ENCODE results near the gene RNF44.
A peak's percentile ranks its signal among the peaks of the same experiment; 100 is the strongest.

RNF44 gene

DNA sequence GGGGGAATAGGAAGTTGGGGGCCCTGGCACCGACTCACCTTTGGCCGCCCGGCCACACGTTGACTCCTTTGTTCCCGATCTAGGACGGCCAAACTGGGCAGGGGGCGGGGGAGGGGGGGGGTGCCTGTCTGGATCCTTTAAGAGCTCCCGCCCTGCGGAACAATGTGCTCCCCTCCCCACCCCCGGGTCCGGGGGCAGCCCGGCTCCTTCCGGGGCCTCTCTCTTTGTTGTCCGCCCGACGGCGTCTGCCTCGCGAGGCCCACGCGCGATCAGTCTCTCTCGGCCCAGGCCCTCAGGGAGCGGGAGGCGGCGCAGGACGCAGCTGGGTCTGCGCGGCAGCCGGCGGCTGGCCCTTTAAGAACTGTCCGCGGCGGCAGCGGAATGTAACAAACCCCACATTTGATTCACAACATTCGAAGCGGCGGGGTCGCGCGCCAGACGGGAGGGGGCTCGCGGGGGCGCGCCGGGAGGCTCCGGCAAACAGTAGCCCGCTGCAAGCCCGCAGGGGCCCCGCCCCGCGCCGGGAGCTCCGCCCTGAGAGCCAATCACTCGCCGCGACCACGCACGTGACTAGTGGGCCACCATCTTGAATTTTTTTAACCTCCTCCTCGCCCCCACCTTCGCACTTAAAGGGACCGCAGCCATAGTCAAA is at the start of gene RNF44:
Gene RNF44 (minus strand): TSS at position 501 of the 652 bp plus-strand sequence. CDS start 4,930 bp downstream, outside the sequence.
- peak; percentile 97 for DNase-seq

DNA sequence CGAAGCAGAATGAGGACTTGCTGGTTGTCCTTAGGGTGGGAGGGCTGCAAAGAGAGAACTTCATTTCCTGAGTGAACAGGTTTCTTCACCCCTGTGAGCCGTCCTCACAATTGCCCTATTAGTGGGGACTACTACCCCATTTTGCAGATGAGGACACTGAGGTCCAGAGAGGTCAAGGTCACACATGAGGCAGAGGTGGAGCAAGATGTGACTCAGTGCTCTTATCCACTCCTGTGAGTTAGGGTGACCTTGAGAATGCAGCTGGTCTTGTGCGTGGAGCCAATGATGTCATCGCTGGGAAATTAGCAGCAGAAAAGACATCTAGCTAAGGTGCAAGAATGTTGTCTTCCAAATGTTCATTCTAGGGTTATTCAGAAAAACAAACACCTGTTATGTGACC is 45.9 kb upstream of the RNF44 start:
- DNase-seq = no peak

DNA sequence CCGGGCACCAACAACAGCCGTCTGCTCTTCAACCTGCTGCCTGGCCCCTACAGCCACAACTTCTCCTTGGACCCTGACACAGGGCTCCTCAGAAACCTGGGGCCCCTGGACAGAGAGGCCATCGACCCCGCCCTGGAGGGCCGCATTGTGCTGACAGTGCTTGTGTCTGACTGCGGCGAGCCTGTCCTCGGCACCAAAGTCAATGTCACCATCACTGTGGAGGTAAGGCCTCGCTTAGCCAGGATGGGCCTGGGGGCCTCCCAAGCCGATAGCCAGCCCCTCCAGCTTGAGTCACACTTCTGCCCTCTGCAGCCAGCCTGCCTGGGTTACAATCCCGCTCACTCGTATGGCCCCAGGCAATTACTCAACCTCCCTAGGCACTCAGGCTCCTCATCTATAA is 44.2 kb upstream of the RNF44 start:
- DNase-seq = no peak

DNA sequence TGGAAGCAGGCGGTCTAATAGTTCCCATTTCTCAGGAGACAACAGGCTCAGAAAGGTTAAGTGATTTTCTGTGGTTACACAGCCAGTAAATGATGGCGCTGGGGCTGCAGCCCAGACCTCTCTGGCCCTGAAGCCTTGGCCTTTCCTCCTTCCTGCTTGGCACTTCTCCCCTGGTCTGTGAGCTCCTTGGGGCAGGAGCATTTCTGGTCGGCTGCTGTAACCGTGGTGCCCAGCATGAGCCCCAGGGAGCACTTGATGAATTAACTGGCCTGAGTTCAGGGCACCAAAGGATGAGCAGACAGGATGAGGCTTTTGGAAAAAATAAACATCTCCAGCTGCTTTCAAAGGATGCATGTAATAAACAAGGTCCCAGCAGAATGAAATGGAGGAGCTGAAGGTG is 42.1 kb upstream of the RNF44 start:
- DNase-seq = no peak

DNA sequence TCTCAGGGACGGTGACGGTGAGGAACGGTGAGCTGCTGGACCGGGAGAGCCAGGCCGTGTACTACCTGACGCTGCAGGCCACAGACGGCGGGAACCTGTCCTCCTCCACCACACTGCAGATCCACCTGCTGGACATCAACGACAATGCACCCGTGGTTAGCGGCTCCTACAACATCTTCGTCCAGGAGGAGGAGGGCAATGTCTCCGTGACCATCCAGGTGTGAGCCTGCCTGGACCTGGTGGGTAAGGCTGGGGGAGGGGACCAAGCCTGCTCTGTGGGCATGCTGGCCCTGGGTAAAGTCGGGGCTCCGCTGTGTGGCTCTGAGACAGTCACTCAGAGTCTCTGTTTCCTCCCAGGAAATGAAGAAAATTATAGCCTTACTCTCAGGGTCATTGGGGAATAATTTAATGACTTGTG is 41.2 kb upstream of the RNF44 start:
- DNase-seq = peak; percentile 79

DNA sequence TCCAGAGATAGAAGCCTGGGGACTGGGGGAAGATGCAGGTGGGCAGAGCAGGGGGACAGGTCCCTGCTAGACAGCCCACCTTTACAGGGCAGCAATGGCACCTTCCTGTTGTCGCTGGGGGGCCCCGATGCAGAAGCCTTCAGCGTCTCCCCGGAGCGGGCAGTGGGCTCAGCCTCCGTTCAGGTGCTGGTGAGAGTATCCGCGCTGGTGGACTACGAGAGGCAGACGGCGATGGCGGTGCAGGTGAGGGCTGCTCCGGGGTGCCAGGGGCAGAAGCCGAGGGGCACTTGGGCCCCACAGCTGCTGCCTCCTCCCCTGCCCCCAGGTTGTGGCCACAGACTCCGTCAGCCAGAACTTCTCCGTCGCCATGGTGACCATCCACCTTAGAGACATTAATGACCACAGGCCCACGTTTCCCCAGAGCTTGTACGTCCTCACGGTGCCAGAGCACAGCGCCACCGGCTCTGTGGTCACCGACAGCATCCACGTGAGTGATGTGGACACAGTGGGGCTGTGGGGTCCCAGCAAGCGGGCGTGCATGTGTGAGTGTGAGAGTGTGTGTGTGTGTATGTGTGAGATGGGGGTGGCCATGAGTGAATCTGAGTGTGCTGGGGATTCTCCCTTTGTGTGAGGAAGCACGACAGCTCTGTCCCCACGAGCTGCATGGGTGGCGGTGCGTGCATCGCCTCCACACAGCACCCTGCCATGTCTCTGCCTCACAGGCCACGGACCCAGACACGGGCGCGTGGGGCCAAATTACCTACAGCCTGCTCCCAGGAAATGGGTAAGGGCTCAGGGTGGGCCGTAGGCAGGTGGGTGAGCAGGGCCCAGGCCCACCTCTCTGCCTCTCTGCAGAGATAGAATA is 40.3 kb upstream of the RNF44 start:
- no peak for DNase-seq

DNA sequence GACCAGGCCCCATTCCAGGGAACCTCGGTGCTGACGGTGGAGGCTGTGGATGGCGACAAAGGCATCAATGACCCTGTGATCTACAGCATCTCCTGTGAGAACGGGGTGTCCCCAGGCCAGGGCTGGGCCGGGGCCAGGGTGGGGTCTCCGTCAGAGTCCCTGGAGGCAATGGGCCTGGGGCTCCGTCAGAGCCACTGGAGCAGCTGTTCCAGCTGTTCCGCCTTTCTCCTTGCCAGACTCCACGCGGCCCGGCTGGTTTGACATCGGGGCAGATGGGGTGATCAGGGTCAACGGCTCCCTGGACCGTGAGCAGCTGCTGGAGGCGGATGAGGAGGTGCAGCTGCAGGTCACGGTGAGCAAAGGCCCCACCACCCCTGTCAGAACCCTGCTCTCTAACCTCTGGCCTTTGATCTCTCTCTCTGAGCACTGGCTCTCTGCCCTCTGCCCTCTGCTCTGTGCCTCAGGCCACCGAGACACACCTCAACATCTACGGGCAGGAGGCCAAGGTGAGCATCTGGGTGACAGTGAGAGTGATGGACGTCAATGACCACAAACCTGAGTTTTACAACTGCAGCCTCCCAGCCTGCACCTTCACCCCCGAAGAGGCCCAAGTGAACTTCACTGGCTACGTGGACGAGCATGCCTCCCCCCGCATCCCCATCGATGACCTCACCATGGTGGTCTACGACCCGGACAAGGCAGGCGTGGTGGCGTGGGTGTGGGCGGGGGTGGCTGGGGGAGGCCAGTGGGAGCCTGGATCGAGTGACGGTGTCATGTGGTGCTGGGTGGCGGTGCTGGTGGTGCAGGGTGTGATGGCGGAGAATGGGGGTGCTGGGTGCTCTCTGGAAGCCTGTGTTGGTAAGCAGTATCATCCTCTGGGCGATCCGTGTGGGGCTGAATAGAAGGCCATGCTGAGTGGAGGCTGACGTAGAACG is 38.6 kb upstream of the RNF44 start:
- no peak for DNase-seq

DNA sequence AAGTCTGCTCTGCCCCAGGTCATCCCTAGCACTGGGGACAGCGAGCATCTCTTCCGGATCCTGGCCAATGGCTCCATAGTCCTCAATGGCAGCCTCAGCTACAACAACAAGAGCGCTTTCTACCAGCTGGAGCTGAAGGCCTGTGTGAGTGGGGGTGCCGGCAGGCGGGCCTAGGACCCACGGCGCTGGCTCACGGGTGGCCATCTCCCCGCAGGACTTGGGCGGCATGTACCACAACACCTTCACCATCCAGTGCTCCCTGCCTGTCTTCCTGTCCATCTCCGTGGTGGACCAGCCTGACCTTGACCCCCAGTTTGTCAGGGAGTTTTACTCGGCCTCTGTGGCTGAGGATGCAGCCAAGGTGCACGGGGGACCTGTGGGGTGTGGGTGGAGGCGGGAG is 37.9 kb upstream of the RNF44 start:
- DNase-seq = no peak

DNA sequence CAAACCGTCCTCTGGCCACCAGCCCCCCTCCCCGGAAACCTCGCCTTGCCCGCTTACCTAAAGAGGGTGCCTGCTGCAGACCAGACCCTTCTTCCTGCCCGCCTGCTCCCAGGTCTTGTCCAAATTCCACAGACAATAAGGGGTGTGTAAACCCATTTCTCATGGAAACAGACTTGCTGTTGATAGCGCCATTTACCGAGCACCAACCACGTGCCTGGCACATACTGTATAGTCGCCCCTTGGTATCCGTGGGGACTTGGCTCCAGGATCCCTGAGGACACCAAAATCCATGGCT is 37.0 kb upstream of the RNF44 start:
- DNase-seq = no peak

DNA sequence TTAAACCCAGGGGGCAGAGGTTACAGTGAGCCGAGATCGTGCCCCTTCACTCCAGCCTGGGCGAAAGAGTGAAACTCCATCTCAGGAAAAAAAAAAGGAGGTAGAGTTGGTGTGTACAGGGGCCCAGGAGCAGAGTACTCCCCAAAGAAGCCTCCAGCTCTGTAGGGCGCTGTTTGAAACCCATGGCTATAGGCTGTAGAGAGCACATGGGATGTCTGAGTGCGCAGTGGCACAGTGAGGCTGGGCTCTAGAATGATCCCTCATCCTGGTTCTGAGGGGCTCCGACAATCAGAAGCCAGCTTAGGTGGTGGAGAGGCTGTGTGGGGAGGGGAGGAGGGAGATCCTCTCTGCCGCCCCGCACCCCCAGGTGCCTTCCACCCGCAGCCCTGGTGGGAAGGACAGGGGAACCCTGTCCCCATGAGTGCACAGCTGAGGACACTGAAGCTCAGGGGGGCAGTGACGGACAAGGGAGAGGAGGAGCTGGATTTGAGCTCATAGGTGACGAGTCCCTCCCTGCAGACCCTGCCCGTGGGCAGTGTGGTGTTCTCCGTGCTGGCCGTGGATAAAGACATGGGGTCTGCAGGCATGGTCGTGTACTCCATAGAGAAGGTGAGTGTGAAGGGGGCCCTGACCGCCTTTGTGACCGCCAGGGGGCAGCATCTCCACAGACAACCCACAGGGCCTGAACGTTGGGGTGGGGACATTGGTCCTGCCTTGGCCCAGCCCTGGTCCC is 36.5 kb upstream of the RNF44 start:
- peak; percentile 73 for DNase-seq

DNA sequence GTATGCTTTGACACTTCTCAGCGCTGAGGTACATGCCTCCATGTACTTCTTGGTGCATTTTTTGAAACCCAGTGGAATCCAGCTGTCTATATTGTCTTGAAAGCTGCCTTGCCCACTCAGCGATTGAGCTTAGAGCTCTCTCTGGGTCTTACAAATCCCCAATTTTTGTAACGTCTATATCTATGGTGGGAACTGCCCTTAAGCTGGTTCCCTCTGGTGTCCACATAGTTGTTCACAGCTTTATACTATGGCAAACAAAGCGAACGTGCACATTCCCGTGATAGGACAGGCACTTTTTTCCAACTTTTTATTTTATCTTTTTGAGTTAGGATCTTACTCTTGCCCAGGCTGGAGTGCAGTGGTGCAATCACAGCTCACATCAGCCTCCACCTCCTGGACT is 32.8 kb upstream of the RNF44 start:
- no peak for DNase-seq

DNA sequence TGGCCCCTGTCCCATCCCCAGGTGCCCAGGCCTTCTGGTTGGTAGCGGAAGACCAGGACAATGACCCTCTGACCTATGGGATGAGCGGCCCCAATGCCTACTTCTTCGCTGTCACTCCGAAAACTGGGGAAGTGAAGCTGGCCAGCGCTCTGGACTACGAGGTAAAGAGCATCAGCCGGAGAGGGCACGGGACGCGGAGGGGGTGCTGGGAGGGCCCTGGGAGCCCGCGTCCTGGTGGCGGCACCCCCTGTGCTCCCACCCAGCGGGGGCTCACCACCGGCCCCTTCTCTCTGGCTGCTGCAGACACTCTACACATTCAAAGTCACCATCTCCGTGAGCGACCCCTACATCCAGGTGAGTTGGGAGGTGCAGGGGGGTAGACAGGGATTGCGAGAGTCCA is 31.5 kb upstream of the RNF44 start:
- DNase-seq = no peak

DNA sequence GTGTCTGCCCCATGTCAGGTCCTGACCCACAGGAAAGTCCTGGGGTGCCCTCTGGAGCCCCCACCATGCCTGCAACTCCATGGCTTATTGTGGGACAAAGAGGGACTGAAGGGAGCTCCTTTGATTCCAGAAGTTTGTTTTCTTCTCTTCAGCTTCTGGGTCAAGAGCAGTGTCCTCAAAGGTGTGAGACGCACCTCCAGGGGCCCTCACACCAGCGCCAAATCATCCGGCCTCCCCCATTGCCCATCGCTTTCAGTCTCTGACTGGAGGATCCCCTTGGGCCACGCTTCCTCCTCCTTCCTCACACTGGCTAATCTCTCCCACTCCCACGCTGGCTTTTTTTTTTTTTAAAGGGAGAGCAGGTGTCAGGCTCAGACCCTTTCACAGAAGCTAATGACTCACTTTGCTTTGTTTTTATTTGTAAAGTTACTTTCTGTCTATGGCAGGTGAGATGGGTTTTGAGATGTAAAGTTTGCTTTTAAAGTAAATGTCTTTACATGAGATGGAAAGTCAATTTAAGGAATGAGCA is 28.6 kb upstream of the RNF44 start:
- DNase-seq = no peak

DNA sequence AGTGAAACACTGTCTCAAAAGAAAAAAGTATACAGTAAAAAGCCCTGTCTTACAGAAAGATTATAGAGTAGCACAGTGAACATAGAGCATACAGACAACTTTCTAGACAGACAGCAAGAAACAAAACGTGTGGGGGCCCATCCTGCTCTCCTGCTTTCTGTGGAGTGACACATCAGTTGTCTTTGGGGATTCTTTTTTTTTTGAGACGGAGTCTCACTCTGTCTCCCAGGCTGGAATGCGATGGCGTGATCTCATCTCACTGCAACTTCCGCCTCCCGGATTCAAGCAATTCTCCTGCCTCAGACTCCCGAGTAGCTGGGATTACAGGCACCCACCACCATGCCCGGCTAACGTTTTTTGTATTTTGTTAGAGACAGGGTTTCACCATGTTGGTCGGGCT is 26.8 kb upstream of the RNF44 start:
- DNase-seq = no peak

DNA sequence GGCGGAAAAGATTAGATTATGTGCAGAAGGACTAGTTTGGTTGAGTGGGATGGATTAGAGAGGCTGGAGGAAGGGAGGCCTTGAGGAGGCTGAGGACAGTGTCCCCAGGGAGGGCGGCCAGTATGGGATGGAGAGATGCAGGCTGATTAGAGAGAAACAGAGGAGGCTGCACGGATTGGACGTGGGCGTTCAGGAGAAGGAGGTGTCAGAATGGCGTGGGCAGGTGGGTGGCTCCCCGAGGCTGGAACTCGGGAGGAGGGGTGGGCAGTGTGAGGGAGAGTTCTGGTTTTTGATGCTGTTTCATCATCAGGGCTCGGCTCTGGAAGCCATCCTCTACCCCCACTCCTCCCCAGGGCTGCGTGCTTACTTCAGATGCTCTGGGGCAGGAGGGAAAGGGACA is 25.0 kb upstream of the RNF44 start:
- DNase-seq = no peak

DNA sequence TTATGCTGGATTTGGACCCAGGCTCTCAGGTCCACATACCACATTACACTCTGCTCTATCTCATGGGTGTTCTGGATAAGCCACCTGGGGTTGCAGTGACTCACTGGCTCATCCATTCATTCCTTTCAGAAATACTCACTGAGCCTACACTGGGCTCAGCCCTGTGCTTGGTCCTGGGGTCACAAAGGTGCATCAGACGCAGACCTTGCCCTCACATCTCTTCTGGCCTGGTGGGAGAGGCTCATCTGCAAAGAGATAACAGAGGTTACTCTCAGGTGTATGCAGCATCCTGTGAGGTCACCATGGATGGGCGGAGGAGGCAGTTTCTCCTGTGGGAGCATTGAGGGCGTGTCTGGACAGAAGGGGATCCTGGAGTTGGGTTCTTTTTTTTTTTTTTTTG is 24.1 kb upstream of the RNF44 start:
- no peak for DNase-seq

DNA sequence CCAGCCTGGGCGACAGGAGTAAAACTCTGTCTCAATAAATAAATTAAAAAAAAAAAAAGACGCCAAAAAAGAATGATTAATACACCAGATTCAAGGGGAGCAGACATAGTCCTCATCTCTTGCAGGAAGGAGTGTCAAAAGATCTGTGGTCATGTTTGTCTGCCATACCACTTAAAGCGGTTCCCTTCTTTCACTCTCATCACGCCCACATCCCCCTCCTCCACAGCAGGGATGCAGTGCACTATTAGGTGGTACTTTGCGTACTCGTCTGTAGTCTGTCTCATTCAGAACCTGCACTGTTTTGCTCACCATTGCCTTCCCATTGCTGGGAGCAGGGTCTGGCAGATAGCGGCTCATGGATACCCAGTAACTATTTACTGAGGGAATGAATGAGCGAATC is 23.2 kb upstream of the RNF44 start:
- DNase-seq = no peak

DNA sequence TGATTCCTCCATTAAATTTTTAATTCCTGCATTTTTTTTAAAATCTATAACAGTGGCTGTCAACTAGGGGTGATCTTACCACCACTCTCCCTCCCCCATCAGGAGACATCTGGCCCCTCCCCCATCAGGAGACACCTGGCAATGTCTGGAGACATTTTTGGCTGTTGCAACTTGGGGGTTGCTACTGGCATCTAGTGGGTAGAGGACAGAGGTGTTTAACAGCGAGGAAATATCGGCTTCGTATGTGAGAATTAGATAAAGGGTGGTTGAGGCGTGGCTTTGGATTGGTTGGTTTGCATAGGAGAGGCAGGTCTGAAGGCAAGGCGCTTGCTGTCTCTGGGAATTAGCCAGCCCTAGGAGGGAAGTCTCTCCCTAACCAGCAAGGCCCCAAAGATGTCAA is 22.5 kb upstream of the RNF44 start:
- DNase-seq = peak; percentile 78

DNA sequence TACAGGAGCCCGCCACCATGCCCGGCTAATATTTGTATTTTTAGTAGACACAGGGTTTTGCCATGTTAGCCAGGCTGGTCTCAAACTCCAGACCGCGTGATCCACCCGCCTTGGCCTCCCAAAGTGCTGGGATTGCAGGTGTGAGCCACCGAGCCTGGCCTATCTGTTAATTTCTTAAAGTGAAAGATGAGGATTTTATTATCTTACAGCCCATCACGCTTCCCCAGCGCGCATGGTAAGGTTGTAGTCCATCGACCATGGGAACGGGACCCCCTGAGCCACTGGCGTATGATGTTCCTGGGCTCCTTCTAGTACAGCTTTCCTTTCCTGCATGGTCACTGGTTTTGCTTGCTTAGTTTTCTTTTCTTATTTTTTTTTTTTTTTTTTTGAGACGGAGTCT is 20.6 kb upstream of the RNF44 start:
- DNase-seq = no peak

DNA sequence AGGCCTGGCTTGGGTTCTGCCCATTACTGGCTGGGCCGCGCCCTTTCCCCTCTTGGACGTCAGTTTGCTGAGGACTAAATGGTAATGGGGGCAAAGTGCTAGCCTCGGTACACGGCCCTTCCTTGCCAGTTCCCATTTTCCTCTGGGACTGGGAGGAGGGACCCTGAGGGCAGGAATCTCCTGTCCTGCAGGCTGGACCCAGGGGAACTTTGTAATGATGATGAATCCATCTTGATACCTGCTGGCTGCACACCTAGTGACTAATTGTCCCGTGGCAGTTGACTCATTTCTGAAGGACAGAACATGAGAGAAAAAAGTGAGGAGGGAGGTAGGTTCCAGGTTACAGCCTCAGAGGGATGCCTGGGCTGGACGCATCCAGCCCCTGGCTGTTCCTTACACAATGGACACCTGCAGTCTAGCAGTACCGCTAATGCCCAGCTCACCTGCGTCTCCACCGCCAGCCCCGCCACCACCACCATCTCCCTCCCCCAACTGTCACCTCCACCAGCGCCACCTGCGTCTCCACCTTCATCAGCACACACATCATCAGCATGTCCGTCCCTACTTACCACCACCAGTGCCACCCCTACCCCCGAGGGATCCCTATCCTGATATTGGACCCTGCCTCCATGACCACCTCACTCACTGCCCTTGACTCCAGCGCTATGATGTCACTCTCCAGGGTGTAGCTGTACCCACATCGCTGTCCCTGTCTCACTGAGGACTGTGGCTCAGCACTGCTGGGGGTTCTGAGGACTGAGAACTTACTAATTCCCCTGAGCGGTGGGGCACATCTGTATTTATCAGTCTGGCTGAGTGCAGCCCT is 16.3 kb upstream of the RNF44 start:
- DNase-seq = peak; percentile 51

DNA sequence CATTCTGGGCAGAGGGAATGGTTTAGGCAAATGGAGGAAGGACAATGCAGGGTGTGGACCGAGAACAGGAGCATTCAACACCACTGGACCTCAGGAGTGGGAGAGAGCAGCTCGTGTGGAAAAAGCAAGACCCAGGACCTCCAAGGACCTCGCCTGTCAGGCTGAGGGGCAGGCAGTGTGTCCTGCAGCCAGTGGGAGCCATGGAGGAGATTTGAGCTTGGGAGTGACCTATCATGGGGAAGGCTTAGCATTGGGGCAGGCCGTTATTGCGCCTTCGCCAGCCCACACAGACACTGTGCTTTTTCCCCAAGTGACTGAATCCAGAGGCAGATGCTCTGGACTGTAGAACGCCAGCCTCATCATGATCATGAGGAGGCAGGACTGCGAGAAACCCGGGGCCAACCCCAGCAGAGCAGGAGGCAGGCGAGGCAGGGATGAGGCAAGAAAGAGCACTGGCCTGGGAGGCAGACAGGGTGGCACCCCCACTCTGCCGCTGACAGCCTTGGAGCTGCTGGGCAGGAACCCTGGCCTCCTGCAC is 15.2 kb upstream of the RNF44 start:
- DNase-seq = no peak
